ENCODE results near the gene GPALPP1.

- no peak for TF ChIP-seq CTCF (IDR thresholded peaks at IDR 0.05)
- no peak for TF ChIP-seq POLR2A (IDR thresholded peaks at IDR 0.05)
Observed at GRCh38 chr13:45021250-45021649, 31.9 kb downstream of the GPALPP1 start.
